HFF-Myc (cell line): Measurements from ENCODE around the gene MEGF9.

Experiments
- DNase-seq: peaks from one replicate; pipeline ENCODE4 v3.0.0-alpha.2; 2011; ENCODE audit warnings: low read depth; ENCODE audit errors: extremely low read depth
- H3K4me3 ChIP-seq: replicated peaks from 2 replicates; pipeline ENCODE4 v1.5.1; 2011; ENCODE audit warnings: low read depth, mild to moderate bottlenecking, control low read depth, low read length
- CTCF ChIP-seq: IDR thresholded peaks from 2 replicates; pipeline ENCODE4 v1.5.1; 2012; ENCODE audit warnings: mild to moderate bottlenecking, low read depth, low read length, control low read depth; ENCODE audit errors: missing control alignments

The MEGF9 gene

DNA sequence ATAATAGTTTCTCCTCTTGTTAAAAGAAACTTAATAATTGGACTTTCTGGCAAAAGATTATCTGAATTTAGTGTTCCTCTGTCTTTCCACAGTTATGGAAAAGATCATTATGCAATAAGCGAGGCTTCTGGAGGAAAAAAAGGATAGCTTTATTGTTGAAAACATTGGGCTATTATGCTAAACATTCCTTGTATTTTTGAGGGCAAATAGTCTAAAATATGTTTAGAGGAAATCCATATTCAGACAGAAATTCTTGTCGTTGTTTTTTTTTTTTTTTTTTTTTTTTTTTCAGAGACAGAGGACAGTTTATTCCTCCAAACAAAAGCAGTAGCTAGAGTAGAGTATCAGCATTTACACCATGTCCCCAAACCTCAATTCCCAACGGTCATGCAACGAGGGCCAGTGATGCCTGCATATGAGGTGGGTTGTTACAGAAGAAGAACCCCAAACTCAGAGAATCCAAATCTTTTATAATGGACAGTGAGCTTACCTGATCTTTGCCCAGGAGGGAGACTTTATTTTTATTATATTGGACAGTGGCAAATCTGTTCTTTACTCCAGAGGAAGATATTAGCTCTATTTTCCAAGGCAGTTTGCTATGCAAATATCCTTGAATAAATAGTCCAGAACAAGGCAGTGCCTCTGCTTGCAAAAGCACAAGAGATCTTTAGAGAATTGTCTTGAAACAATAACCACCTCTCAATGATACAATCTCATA, 85.9 kb downstream of the MEGF9 start:
- no peak overlapping the region for H3K4me3 ChIP-seq
- TF ChIP-seq CTCF: no peak
- no peak for DNase-seq

- no peak for TF ChIP-seq CTCF
- no peak for DNase-seq
- no peak overlapping the region for H3K4me3 ChIP-seq
Observed at GRCh38 chr9:120627073-120627472, 87.2 kb downstream of the MEGF9 start.

DNA sequence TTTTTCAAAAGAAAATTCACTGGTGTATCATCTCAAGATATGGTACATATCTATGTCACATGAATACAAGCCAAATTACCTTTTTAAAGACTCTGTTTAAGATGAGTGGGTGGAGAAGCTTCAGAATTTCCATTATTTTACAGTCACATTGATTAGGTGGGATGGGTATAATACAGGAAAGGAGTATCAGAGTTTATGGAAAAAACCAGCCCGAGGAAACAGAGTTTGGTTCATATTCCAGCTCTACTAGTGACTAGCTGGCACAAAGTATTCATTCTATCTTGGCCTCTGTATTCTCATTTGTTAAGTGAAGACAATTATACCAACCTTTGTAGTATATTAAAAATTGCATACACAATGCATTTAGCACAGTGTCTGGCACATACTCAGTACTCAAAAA, 87.8 kb downstream of the MEGF9 start:
- no peak overlapping the region for H3K4me3 ChIP-seq
- no peak for DNase-seq
- TF ChIP-seq CTCF: no peak

GRCh38 chr9:120625222-120625621, 89.0 kb downstream of the MEGF9 start:
- H3K4me3 ChIP-seq: no peak overlapping the region
- no peak for TF ChIP-seq CTCF
- DNase-seq: peak; percentile 14

- DNase-seq: no peak
- no peak for TF ChIP-seq CTCF
- no peak overlapping the region for H3K4me3 ChIP-seq
Observed at GRCh38 chr9:120622790-120623189, 91.5 kb downstream of the MEGF9 start.

DNA sequence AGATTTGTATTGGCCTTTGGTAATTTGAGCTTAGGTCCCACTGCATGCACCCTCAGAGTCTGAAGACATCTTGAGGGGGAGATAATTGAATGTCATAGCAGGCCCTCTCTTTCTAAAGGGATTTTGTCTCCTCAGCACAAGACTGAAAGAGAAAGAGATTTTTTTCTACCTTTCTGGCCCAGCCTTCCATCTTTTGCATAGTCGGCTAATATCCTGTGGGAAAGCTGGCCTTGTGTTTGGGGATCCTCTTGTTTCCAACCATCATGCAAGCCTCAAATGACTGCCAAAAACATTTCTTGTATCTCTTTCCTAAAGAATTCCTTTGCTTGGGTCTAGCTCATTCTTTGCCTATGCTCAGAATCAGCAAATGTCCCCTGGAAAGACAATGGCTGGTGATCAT, 92.3 kb downstream of the MEGF9 start:
- TF ChIP-seq CTCF: no peak

More for the DNA sequence above, 92.3 kb downstream of the MEGF9 start:
- H3K4me3 ChIP-seq: no peak overlapping the region
- no peak for DNase-seq
